ENCODE data around the gene ASB4.

Gene ASB4

GRCh38 chr7:95479992-95480624, 5.6 kb upstream of the ASB4 start:
- no peak for DNase-seq

GRCh38 chr7:95481271-95482165, 4.2 kb upstream of the ASB4 start:
- DNase-seq, result no peak

GRCh38 chr7:95482424-95482823, 3.3 kb upstream of the ASB4 start:
- peak; percentile 65 for DNase-seq

DNA sequence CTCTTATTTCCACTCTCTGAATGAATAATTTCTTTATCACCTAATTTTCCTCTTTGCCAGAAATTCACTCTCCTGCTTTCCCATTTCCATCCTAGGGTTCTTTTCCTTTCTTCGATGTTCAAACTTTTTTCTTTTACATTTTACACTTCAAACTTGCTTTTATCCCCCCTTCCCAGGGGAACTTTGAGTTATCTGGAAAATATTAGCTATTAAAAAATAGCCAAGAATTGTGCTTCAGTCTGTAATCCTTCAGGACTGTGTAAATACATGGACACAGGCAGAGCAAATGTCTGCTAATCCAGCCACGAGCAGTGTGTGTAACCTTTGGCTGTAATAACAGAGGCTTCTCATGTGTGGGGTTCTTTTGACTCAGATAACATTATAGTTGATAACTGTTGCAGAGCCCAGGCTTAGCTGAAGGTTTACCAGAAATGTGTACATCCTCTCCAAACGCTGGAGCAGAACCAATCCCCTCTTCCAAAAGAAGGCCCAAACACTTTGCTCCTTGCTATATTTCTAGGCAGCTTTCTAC, 4.6 kb downstream of the ASB4 start:
- DNase-seq, result no peak

- no peak for DNase-seq
Measured at GRCh38 chr7:95491201-95491600, 5.5 kb downstream of the ASB4 start.

- no peak for DNase-seq
Measured at GRCh38 chr7:95491634-95492314, 6.0 kb downstream of the ASB4 start.

DNA sequence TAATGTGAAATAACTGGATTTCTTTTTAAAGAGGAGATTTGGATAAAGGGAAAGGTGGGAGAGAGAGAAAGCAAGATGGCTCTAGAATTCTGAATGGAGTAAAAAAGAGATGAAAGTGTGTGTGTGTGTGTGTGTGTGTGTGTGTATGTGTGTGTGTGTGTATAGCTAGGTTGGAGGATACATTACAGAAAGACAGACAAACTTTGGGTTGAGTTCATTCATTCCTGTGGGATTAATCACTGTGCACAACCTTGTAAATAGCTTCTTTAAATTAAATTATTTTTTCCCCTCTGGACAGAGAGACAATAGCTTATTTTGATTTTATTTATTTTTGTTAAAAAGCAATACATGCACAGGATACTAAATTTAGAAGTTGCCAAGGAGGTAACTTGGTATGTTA, 7.5 kb downstream of the ASB4 start:
- no peak for DNase-seq

GRCh38 chr7:95493844-95494243, 8.1 kb downstream of the ASB4 start:
- no peak for DNase-seq

- DNase-seq, result peak; percentile 96
Measured at GRCh38 chr7:95501261-95501832, 15.6 kb downstream of the ASB4 start.

DNA sequence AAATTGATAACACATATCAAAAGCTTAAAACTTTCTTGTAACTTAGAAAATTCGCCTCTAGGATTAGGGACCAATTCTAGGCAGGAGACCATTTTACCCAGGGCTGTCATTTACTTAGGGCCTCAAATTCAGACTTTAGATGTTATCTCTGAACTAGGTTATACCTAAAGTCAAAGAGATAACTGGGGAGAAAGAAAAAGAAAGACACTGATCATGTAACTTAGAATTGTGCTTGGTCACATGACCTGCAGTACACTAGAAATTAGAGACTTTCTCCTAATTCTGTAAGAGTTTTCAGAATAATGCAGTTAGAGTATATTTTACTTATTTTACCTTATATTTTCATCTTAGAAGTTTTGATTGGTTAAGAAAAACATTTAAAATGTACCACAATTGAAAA, 16.7 kb downstream of the ASB4 start:
- DNase-seq, result no peak

- peak; percentile 34 for DNase-seq
Measured at GRCh38 chr7:95503271-95504131, 17.8 kb downstream of the ASB4 start.

DNA sequence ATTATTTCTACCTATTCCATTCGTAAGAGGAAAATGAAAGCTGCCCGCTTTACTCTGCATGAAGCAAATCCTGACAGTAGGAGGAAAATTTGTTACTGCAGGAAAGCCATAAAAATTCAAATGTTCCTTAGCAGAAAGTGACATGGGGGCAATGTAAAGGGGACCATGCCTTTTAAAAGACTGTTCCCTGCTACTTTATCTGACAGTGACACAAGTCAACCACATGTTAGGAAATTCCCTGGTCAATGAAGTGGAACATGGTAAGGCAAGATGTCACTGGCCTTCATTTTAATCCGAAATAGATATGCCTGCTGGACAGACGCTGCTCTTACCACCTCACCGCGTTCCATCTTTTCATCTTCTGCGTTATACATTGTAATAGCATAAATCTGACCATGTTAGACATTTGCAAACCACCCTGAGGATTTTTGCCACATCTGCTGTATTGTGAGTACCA, 18.4 kb downstream of the ASB4 start:
- peak; percentile 79 for DNase-seq

DNA sequence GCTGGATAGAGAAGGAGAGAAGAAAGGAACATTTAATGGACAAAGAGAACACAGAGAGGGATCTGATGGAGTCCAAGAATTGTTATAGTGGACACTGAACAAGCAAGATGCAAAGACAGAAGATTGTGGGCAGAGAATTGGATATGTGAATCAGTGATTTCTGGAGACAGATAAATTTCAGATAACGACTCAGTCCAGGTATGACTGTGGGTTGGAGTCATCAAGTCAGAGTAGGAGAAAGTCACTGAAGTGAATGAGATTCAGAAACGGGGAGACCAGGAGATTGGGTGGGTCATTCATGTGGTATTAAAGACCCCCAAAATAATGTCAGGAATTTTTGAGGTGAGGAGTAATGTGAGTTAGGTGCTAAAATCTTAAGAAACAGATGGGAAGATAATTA, 23.0 kb downstream of the ASB4 start:
- no peak for DNase-seq

DNA sequence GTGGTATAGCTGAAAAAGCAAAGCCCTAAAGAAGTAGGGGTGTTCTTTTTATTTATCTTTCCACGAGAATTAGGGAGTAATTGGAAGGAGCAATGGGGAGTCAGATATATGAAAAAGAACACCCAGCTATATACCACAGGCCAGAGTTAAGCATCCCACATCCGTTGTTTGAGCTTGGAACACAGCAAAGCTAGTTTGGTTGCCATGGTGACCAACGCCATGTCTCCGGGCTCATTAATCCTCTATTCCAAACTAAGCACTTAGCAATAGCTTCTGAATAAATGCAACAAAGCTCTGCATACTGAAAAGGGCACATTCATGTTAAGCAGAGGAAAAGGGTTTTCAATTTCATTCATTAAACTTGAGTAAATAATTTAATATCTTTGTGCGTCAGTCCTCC, 23.5 kb downstream of the ASB4 start:
- no peak for DNase-seq

GRCh38 chr7:95511716-95512260, 26.0 kb downstream of the ASB4 start:
- DNase-seq, result peak; percentile 77

GRCh38 chr7:95517458-95517857, 31.7 kb downstream of the ASB4 start:
- DNase-seq, result no peak

DNA sequence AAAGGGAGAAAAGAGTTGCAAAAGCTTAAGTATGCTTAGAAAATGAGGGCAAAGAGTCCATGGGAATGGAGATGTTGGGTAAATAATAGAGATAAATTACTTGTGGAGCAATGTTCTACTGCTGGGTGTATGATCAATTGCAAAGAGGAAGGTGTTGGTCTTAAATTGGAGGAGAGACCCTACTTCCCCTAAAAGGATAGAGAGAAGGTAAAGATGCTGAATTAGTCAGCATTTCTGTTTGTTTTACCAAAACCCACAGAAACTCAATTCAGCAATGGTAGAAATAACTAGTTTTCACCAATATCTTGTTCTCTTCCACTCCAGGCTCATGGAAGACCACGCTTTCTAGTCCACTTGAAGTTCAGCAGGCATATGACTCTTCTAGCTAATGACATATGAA, 32.1 kb downstream of the ASB4 start:
- no peak for DNase-seq

DNA sequence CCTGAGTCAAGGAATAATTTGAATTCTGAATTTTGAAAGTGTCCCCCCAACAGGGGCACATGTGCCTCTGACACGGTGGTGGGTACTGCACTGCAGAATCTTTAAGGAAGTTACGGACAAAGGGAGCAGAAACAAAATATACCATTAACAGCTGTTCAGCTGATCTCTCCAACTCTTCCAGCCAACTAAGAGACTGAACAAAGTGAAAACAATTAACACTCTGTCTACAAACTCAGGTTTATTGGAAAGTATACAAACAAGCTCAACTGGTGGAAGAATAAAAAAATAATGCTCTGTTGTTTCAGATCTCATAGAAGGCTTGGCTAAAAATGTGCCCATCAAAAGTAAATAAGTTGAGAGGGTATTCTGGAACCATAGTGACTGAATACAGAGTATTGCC, 34.4 kb downstream of the ASB4 start:
- DNase-seq, result no peak

DNA sequence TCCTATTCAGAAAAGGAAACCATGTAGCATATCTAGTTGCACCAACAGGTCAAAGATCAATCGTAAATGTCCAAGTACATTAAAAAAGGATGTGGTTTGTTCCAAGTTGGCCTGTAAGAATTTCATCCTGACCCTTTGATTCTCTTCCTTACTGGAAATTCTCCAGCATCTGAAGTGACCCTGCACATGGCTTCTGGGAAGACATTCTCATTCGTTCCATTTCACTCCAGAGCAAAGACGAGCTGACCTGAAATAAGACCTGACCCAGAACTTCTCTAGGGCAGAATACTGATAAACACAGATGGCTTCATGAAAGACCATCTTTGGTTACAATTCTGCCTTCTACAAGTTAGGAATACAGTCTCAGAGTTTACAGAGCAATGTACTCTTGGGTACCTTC, 39.8 kb downstream of the ASB4 start:
- DNase-seq, result peak; percentile 42

GRCh38 chr7:95526128-95526738, 40.5 kb downstream of the ASB4 start:
- DNase-seq, result no peak

DNA sequence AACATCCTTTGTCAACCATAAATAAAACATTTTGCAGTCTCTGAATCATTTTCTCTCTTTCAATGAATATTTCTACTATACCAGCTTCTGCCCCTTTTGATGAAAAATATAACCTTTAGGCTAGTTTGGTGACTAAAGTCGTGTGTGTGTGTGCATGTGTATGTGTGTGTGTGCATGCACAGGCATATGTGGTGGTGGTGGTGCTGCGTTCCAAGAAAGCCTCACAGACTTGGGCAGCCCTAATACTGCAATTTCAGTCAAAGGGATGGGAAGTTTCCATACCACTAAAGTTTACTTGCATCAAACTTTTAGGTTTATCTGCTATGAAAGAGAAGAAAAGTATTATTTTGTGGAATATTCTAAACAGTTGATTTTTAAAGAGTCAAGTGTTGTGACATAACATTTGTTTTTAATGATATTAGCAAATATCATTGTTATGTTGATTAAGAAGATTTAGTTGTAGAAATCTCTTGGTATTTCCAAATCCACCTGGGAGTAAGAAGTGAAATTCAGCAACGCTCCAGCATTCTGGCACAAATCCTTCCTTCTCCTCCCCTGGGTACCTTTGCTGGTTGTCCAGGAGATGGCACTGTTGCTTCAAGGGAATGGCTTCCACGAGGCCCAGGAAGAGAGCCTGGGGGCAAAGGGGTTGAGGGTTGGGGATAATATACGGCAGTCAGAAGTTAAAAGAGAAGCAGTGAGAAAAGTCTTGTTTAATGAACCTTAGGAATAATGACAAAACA, 41.5 kb downstream of the ASB4 start:
- peak; percentile 38 for DNase-seq

All from GF-D8 (cell line).